Activated naive CD8-positive, alpha-beta T cell treated with anti-CD3 and anti-CD28 coated beads, Interleukin-2, amount 10 ng/mL, durations not matched to agents 7 days and 5 days (primary cell): ENCODE measurements around the gene STAT4. TPM values are rescaled to one million over a fixed set of nuclear protein-coding genes. Genes with fewer than 3 reads are reported as not detected.

Source experiments
- ATAC-seq: fragments of 150-1000 bp; cut with Tn5 transposase; one replicate; pipeline ENCODE4 v1.10.0; 2021; ENCODE audit warnings: low read depth, moderate library complexity
- POLR2A ChIA-PET: fragments of 350-600 bp; sonication (Branson Sonifier 250); formaldehyde crosslinking; loops from one replicate; lab custom pipeline; 2021; ENCODE audit warnings: antibody characterized with exemption; lab: Charles Lee
- DNase-seq: peaks from one replicate; pipeline ENCODE4 v3.0.0; 2021
- H3K27ac Mint-ChIP-seq: one replicate; pipeline ENCODE4 v1.8.0; 2022; ENCODE audit warnings: mild to moderate bottlenecking, mixed read lengths
- H3K27me3 Mint-ChIP-seq: one replicate; pipeline ENCODE4 v1.8.0; 2022; ENCODE audit warnings: mild to moderate bottlenecking, moderate library complexity, mixed read lengths
- H3K36me3 Mint-ChIP-seq: one replicate; pipeline ENCODE4 v1.8.0; 2021; ENCODE audit warnings: mild to moderate bottlenecking, mixed read lengths
- H3K4me1 Mint-ChIP-seq: one replicate; pipeline ENCODE4 v1.8.0; 2021; ENCODE audit warnings: mixed read lengths
- H3K4me3 Mint-ChIP-seq: one replicate; pipeline ENCODE4 v1.8.0; 2022; ENCODE audit warnings: mild to moderate bottlenecking, moderate library complexity, mixed read lengths
- H3K9me3 Mint-ChIP-seq: one replicate; pipeline ENCODE4 v1.8.0; 2021; ENCODE audit warnings: mixed read lengths
- total RNA-seq, 2 experiments: library from RNA; stranded (reverse); gene quantifications; one replicate each; pipeline ENCODE4 v1.2.3, GENCODE V29; 2021

The STAT4 gene
- total RNA-seq, 2 experiments from 2014 or later = 170 to 177 TPM

- H3K27me3 Mint-ChIP-seq = no peaks in the 10 kb centered on the region
- no peak for ATAC-seq
- H3K4me1 Mint-ChIP-seq = peaks cover 30% of the 10 kb centered on the region
- H3K36me3 Mint-ChIP-seq = peaks cover 70% of the 10 kb centered on the region
- H3K4me3 Mint-ChIP-seq = no peak overlapping the region
- H3K27ac Mint-ChIP-seq = no peak overlapping the region
- POLR2A ChIA-PET = no interaction called here
- peaks cover 20% of the 10 kb centered on the region for H3K9me3 Mint-ChIP-seq
- no peak for DNase-seq
Measured at GRCh38 chr2:191083540-191083939, 67.3 kb downstream of the STAT4 start.

GRCh38 chr2:191082321-191082720, 68.5 kb downstream of the STAT4 start:
- POLR2A ChIA-PET = no interaction called here
- peaks cover 26% of the 10 kb centered on the region for H3K4me1 Mint-ChIP-seq
- H3K4me3 Mint-ChIP-seq = no peak overlapping the region
- H3K36me3 Mint-ChIP-seq = peaks cover 65% of the 10 kb centered on the region
- no peak overlapping the region for H3K27ac Mint-ChIP-seq
- ATAC-seq (no peak), DNase-seq (no peak)
- H3K27me3 Mint-ChIP-seq = no peaks in the 10 kb centered on the region
- peaks cover 20% of the 10 kb centered on the region for H3K9me3 Mint-ChIP-seq

DNA sequence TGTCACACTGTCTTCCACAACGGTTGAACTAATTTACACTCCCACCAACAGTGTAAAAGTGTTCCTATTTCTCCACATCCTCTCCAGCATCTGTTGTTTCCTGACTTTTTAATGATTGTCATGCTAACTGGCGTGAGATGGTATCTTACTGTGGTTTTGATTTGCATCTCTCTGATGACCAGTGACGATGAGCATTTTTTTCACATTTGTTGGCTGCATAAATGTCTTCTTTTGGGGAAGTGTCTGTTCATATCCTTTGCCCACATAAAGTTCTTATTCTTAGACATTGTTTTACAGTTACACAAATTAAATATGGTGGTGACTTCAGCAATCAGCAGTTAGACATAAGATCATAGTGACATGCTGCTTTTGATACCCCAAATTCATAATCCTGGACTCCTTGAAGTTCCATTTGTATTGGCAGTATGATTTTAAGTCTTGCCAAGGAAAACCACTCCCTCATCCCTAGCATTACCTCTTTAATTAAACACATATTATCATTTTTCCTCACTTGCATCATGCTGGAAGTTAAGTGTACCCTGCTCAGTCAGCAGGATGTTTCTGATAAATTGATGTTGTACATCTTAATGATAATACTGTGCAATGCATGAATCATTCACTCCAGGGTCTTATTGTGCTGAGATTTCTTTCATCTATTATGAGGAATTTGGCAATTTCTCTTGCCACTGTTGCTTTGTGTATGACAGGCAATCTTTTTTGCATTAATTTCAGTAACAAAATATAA, 69.2 kb downstream of the STAT4 start:
- POLR2A ChIA-PET = no interaction called here
- Mint-ChIP-seq H3K27ac (no peak overlapping the region), H3K27me3 (no peaks in the 10 kb centered on the region), H3K9me3 (peaks cover 16% of the 10 kb centered on the region), H3K4me1 (peaks cover 27% of the 10 kb centered on the region), H3K4me3 (no peak overlapping the region), H3K36me3 (peaks cover 60% of the 10 kb centered on the region)
- ATAC-seq (no peak), DNase-seq (no peak)

DNA sequence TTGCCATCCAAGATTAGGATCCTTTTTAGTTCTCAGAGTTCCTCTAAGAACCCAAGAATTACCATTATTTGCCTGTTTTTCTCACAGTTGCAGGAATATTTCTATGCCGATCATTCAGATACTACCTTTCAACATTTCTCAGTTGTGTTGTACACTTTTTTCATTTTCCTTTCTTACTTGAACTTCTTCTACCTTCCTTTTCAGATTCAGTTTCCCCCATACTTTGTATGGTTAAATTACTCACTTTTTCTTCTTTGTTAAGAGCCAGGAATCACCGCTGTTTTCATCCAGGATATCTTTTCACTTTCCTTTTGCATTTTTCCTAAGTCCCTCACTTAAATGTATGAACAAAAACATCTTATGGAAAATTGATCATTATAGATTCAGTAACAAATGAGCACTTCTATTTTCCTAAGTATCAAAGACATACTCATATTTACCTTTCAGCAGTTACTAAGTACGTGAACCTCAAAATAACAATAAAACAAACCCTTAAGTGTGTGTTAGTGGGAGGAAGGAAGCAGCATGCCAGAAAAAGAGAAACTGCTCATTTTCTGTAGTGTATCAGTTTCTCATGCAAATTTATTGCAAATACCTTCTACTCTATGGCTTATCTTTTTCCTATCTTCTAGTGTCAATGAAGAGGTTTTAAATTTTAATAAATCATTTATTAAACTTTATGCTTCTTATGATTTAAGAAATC, 72.5 kb downstream of the STAT4 start:
- H3K4me1 Mint-ChIP-seq = peaks cover 35% of the 10 kb centered on the region
- DNase-seq (no peak), ATAC-seq (peak; percentile 55)
- H3K27ac Mint-ChIP-seq = peak overlapping the region; percentile 89
- peaks cover 64% of the 10 kb centered on the region for H3K36me3 Mint-ChIP-seq
- peak overlapping the region; percentile 82 for H3K4me3 Mint-ChIP-seq
- no peaks in the 10 kb centered on the region for H3K27me3 Mint-ChIP-seq
- H3K9me3 Mint-ChIP-seq = peaks cover 13% of the 10 kb centered on the region
- POLR2A ChIA-PET = interaction anchor here (0.8 to 0.9 kb wide), 2 partner anchors 66 to 71 kb away, joined by 3 read pairs; no protein-coding TSS in a partner anchor

GRCh38 chr2:191070276-191070675, 80.5 kb downstream of the STAT4 start:
- peak overlapping the region; percentile 91 for H3K27ac Mint-ChIP-seq
- DNase-seq (no peak), ATAC-seq (peak; percentile 17)
- H3K36me3 Mint-ChIP-seq = peaks cover 58% of the 10 kb centered on the region
- H3K4me1 Mint-ChIP-seq = peaks cover 49% of the 10 kb centered on the region
- POLR2A ChIA-PET = interaction anchor here (0.6 to 3.0 kb wide), 8 partner anchors 9 to 79 kb away, joined by 3 to 40 read pairs (median 7); partner anchors contain the start of genes STAT1 and STAT4
- H3K27me3 Mint-ChIP-seq = no peaks in the 10 kb centered on the region
- H3K4me3 Mint-ChIP-seq = peak overlapping the region; percentile 82
- H3K9me3 Mint-ChIP-seq = no peaks in the 10 kb centered on the region

DNA sequence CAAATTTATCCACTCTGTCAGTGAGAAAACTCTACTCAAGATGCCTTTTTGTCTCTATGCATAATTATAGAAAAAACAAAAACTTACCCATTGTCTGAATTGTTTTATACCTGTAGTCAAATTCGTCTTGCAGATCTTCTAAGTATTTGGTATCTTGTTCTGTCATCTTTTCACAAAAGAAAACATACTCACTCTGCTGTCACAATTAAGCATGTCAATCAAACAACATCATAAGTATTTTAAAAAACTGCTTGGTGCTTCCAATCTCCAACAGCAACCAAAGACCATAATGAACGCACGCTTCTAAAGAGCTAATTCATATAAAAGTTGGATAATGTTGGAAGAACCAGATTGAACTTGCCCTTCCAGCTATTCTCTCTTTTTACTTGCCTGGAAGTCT, 81.2 kb downstream of the STAT4 start:
- Mint-ChIP-seq H3K27ac (peak overlapping the region; percentile 91), H3K9me3 (no peaks in the 10 kb centered on the region), H3K4me3 (peak overlapping the region; percentile 82), H3K36me3 (peaks cover 62% of the 10 kb centered on the region), H3K27me3 (no peaks in the 10 kb centered on the region), H3K4me1 (peaks cover 49% of the 10 kb centered on the region)
- POLR2A ChIA-PET = interaction anchor here (0.5 to 3.0 kb wide), 5 partner anchors 8 to 80 kb away, joined by 3 to 40 read pairs (median 10); partner anchors contain the start of gene STAT4
- DNase-seq (no peak), ATAC-seq (no peak)

DNA sequence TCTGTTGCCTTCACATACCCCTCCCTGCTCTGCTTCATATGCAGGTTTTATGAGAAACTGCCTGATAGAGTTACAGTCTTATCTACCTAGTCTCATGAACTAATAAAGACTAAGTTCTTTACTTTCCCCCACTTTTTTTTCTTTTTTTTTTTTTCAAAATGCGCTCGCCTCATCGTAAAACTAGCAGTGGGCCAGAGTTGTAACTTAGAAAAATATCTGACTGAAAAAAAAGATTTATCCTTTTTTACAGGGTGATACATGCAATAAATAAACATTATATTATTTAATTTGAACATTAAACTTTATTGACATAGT, 83.9 kb downstream of the STAT4 start:
- Mint-ChIP-seq H3K9me3 (no peaks in the 10 kb centered on the region), H3K4me3 (peak overlapping the region; percentile 88), H3K36me3 (peaks cover 60% of the 10 kb centered on the region), H3K27ac (peak overlapping the region; percentile 92), H3K4me1 (peaks cover 64% of the 10 kb centered on the region), H3K27me3 (no peaks in the 10 kb centered on the region)
- peak; percentile 2 for ATAC-seq
- no peak for DNase-seq
- POLR2A ChIA-PET = interaction anchor here (1.1 to 7.7 kb wide), 9 partner anchors 11 to 610 kb away, joined by 3 to 226 read pairs (median 8); partner anchors contain the start of genes NABP1, STAT1 and STAT4

DNA sequence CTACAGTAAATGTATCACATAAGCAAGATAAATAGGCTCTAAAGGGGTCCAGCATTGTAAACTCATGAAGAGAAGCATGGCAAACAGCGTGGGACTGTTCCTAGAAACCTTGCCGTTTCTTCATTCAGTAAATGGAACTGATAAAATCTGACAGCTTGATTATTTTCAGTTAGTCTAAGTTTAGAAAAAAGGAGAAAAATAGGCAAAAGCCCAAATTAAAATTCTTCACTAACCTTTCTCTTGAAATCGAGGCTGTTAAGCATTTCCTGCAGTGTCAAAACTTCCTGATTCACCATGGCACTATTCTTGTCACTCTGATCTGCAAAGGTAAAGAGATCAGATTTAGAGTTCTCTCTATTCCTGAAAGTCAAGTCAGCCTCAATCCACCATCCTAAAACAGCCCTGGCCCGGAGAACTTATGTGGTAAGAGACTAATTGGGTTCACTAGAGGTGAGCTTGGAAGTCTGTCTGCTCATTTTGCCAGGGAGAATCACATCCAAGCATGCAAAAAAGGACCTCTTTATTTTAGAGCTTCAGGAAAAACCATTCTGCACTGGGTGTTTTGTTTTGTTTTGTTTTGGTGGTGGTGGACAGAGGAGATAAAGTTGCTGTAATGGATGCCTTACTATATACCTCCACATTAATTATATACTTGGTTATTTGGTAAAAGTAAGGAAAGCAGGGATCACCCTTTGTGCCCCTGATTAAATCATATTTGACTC, 84.4 kb downstream of the STAT4 start:
- H3K4me3 Mint-ChIP-seq = peak overlapping the region; percentile 88
- ATAC-seq (peak; percentile 27), DNase-seq (no peak)
- peaks cover 60% of the 10 kb centered on the region for H3K36me3 Mint-ChIP-seq
- H3K9me3 Mint-ChIP-seq = peaks cover under 1% of the 10 kb centered on the region
- POLR2A ChIA-PET = interaction anchor here (0.8 to 7.7 kb wide), 12 partner anchors 8 to 611 kb away, joined by 3 to 226 read pairs (median 7); partner anchors contain the start of genes NABP1, STAT1 and STAT4
- peak overlapping the region; percentile 92 for H3K27ac Mint-ChIP-seq
- H3K4me1 Mint-ChIP-seq = peaks cover 64% of the 10 kb centered on the region
- H3K27me3 Mint-ChIP-seq = no peaks in the 10 kb centered on the region

GRCh38 chr2:191065785-191066184, 85.0 kb downstream of the STAT4 start:
- Mint-ChIP-seq H3K36me3 (peaks cover 63% of the 10 kb centered on the region), H3K27me3 (no peaks in the 10 kb centered on the region), H3K4me3 (peak overlapping the region; percentile 88), H3K4me1 (peaks cover 64% of the 10 kb centered on the region), H3K27ac (peak overlapping the region; percentile 92), H3K9me3 (peaks cover 3% of the 10 kb centered on the region)
- no peak for DNase-seq
- ATAC-seq = no peak
- POLR2A ChIA-PET = interaction anchor here (0.7 to 7.7 kb wide), 16 partner anchors 8 to 612 kb away, joined by 3 to 226 read pairs (median 6); partner anchors contain the start of genes NABP1, STAT1 and STAT4

DNA sequence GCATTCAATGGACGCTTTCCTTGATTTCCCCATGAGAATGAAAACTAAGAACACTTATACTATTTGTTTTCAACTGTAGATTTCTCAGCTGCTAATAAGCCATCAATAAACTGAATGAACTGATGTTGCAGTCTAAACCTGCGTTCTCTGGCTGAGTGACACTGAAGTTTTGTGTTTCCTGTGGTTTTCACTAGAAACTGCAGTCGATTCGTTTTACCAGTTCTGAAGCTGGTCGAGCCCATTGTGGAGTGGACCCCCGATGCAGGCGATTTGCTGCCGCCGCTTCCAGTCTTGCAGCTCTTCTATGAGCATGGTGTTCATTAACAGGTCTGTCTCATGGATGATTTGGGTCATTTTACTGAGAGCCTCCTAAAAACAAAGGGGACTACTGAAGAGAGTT, 86.2 kb downstream of the STAT4 start:
- H3K27ac Mint-ChIP-seq = peak overlapping the region; percentile 92
- ATAC-seq = peak; percentile 74
- peaks cover 62% of the 10 kb centered on the region for H3K4me1 Mint-ChIP-seq
- H3K27me3 Mint-ChIP-seq = no peaks in the 10 kb centered on the region
- peak; percentile 74 for DNase-seq
- H3K9me3 Mint-ChIP-seq = peaks cover 3% of the 10 kb centered on the region
- H3K36me3 Mint-ChIP-seq = peaks cover 68% of the 10 kb centered on the region
- peak overlapping the region; percentile 85 for H3K4me3 Mint-ChIP-seq
- POLR2A ChIA-PET = interaction anchor here (0.5 to 7.7 kb wide), 21 partner anchors 8 to 615 kb away, joined by 3 to 226 read pairs (median 5); partner anchors contain the start of genes NABP1, STAT1 and STAT4

GRCh38 chr2:191063584-191063983, 87.2 kb downstream of the STAT4 start:
- peak overlapping the region; percentile 73 for H3K4me3 Mint-ChIP-seq
- no peak for ATAC-seq
- peaks cover 3% of the 10 kb centered on the region for H3K9me3 Mint-ChIP-seq
- POLR2A ChIA-PET = interaction anchor here (1.5 to 7.7 kb wide), 6 partner anchors 9 to 87 kb away, joined by 3 to 226 read pairs (median 16); partner anchors contain the start of genes STAT1 and STAT4
- no peaks in the 10 kb centered on the region for H3K27me3 Mint-ChIP-seq
- H3K27ac Mint-ChIP-seq = peak overlapping the region; percentile 81
- DNase-seq = no peak
- peaks cover 64% of the 10 kb centered on the region for H3K4me1 Mint-ChIP-seq
- peaks cover 69% of the 10 kb centered on the region for H3K36me3 Mint-ChIP-seq

DNA sequence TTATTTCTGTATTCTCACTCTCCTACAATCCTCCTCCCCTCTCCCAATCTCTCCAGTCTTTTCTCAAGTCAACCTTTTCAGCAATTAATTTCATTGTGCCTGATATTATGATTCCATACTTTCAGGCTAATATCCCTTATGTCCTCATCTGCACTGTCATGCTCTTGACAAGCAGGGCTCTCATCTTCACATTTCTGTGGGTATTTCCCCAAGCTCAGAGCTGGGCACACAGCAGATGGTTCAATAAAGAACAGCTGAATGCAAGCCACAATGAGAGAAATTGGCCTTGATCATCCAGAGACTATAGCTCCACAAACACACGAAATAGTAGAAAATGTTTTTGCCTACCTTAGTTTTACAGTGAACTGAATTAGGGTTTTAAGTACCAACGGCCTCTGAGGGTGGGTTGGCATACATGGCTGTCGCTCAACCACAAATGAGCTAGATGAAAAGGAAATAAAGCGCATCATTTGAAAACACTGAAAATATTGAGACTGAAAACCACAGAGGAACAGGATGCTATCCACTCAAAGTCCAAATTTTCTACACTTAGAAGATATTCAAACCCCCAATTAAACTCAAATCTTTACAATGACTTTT, 89.3 kb downstream of the STAT4 start:
- Mint-ChIP-seq H3K9me3 (peaks cover 3% of the 10 kb centered on the region), H3K27me3 (no peaks in the 10 kb centered on the region), H3K4me1 (peaks cover 62% of the 10 kb centered on the region), H3K4me3 (peak overlapping the region; percentile 81), H3K36me3 (peaks cover 65% of the 10 kb centered on the region), H3K27ac (peak overlapping the region; percentile 97)
- peak; percentile 43 for ATAC-seq
- DNase-seq = no peak
- POLR2A ChIA-PET = interaction anchor here (0.7 to 7.7 kb wide), 13 partner anchors 8 to 616 kb away, joined by 3 to 226 read pairs (median 5); partner anchors contain the start of genes STAT1 and STAT4
